ENCODE results near the gene FAM24A.
"Not testable (repeated sequence)": the region's sequence is repeated elsewhere in the genome, so short reads cannot be mapped to it uniquely, and the experiment has no call there.

DNA sequence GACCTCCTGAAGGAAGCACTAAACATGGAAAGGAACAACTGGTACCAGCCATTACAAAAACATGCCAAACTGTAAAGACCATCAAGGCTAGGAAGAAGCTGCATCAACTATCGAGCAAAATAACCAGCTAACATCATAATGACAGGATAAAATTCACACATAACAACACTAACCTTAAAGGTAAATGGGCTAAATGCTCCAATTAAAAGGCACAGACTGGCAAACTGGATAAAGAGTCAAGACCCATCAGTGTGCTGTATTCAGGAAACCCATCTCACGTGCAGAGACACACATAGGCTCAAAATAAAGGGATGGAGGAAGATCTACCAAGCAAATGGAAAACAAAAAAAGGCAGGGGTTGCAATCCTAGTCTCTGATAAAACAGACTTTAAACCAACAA is 41.6 kb upstream of the FAM24A start:
- TF ChIP-seq, protein P1, sequence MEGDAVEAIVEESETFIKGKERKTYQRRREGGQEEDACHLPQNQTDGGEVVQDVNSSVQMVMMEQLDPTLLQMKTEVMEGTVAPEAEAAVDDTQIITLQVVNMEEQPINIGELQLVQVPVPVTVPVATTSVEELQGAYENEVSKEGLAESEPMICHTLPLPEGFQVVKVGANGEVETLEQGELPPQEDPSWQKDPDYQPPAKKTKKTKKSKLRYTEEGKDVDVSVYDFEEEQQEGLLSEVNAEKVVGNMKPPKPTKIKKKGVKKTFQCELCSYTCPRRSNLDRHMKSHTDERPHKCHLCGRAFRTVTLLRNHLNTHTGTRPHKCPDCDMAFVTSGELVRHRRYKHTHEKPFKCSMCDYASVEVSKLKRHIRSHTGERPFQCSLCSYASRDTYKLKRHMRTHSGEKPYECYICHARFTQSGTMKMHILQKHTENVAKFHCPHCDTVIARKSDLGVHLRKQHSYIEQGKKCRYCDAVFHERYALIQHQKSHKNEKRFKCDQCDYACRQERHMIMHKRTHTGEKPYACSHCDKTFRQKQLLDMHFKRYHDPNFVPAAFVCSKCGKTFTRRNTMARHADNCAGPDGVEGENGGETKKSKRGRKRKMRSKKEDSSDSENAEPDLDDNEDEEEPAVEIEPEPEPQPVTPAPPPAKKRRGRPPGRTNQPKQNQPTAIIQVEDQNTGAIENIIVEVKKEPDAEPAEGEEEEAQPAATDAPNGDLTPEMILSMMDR (IDR thresholded peaks at IDR 0.05): not testable (repeated sequence)
- TF ChIP-seq POLR2A (IDR thresholded peaks at IDR 0.05): not testable (repeated sequence)
